Ishikawa (cell line): Measurements from ENCODE around the gene MAP1LC3B2.

ENCODE experiments used
- CEBPB ChIP-seq: IDR thresholded peaks from 2 replicates; pipeline ENCODE4 v1.6.1; 2012
- CREB1 ChIP-seq: IDR thresholded peaks from 2 replicates; pipeline ENCODE4 v1.6.1; 2012; ENCODE audit warnings: low read depth
- EGR1 ChIP-seq: IDR thresholded peaks from 2 replicates; pipeline ENCODE4 v1.6.1; 2012
- EP300 ChIP-seq: IDR thresholded peaks from 2 replicates; pipeline ENCODE4 v1.6.1; 2012; ENCODE audit warnings: borderline replicate concordance
- FOXM1 ChIP-seq: IDR thresholded peaks from 2 replicates; pipeline ENCODE4 v1.6.1; 2012; ENCODE audit warnings: low read depth, borderline replicate concordance
- MAX ChIP-seq: IDR thresholded peaks from 2 replicates; pipeline ENCODE4 v1.6.1; 2012
- NFIC ChIP-seq: IDR thresholded peaks from 2 replicates; pipeline ENCODE4 v1.6.1; 2012
- RAD21 ChIP-seq: IDR thresholded peaks from 2 replicates; pipeline ENCODE4 v1.6.1; 2012; ENCODE audit warnings: low read depth
- REST ChIP-seq: IDR thresholded peaks from 2 replicates; pipeline ENCODE4 v1.6.1; 2012; ENCODE audit warnings: low read depth, mild to moderate bottlenecking
- TAF1 ChIP-seq: IDR thresholded peaks from 2 replicates; pipeline ENCODE4 v1.6.1; 2012; ENCODE audit warnings: low read depth, mild to moderate bottlenecking
- TCF12 ChIP-seq: IDR thresholded peaks from 2 replicates; pipeline ENCODE4 v1.6.1; 2012; ENCODE audit warnings: low read depth
- TEAD4 ChIP-seq: IDR thresholded peaks from 2 replicates; pipeline ENCODE4 v1.6.1; 2012
- USF1 ChIP-seq: IDR thresholded peaks from 2 replicates; pipeline ENCODE4 v1.6.1; 2012
- YY1 ChIP-seq: IDR thresholded peaks from 2 replicates; pipeline ENCODE4 v1.6.1; 2012; ENCODE audit warnings: low read depth
- ZBTB7A ChIP-seq: IDR thresholded peaks from 2 replicates; pipeline ENCODE4 v1.6.1; 2012; ENCODE audit warnings: low read depth

The MAP1LC3B2 gene

GRCh38 chr12:116578051-116578450, 18.9 kb downstream of the MAP1LC3B2 start:
- no peak for TF ChIP-seq RAD21
- no peak for TF ChIP-seq ZBTB7A
- no peak for TF ChIP-seq EGR1
- TF ChIP-seq TCF12: no peak
- TF ChIP-seq EP300: no peak

GRCh38 chr12:116582610-116583009, 23.4 kb downstream of the MAP1LC3B2 start:
- no peak for TF ChIP-seq CEBPB
- no peak for TF ChIP-seq REST
- no peak for TF ChIP-seq TEAD4

GRCh38 chr12:116583129-116583694, 24.0 kb downstream of the MAP1LC3B2 start:
- no peak for TF ChIP-seq ZBTB7A
- no peak for TF ChIP-seq YY1
- TF ChIP-seq RAD21: no peak
- TF ChIP-seq NFIC: no peak
- no peak for TF ChIP-seq REST
- TF ChIP-seq TAF1: no peak
- TF ChIP-seq FOXM1: no peak
- no peak for TF ChIP-seq CREB1

- no peak for TF ChIP-seq TAF1
- TF ChIP-seq FOXM1: no peak
- no peak for TF ChIP-seq CREB1
- no peak for TF ChIP-seq USF1
- TF ChIP-seq CEBPB: no peak
- no peak for TF ChIP-seq TCF12
- TF ChIP-seq TEAD4: no peak
- TF ChIP-seq ZBTB7A: no peak
Observed at GRCh38 chr12:116587270-116587669, 28.1 kb downstream of the MAP1LC3B2 start.

- TF ChIP-seq NFIC (no peak), CEBPB (no peak), MAX (no peak), FOXM1 (no peak), EP300 (no peak), CREB1 (no peak), EGR1 (no peak), REST (no peak), TAF1 (no peak), RAD21 (no peak), TEAD4 (no peak), USF1 (no peak), TCF12 (no peak)
Observed at GRCh38 chr12:116588390-116589028, 29.3 kb downstream of the MAP1LC3B2 start.
